Measurements from ENCODE around the gene SVOP.

SVOP gene

GRCh38 chr12:108928695-108929094 is 92.2 kb downstream of the SVOP start:
- Histone ChIP-seq H3K27me3 (ENCODE audit: insufficient read depth, poor library complexity, severe bottlenecking) (no peaks in the 10 kb centered on the region), H3K36me3 (ENCODE audit: low read depth) (no peaks in the 10 kb centered on the region), H3K4me3 (ENCODE audit: severe bottlenecking) (no peak overlapping the region), H3K9me3 (ENCODE audit: severe bottlenecking) (no peaks in the 10 kb centered on the region), H3K4me1 (ENCODE audit: insufficient read depth, poor library complexity, severe bottlenecking) (no peaks in the 10 kb centered on the region), H3K27ac (ENCODE audit: poor library complexity, severe bottlenecking) (no peak overlapping the region)
- ATAC-seq (ENCODE audit: low read depth) (no peak), DNase-seq (ENCODE audit: low spot score) (no peak)
- TF ChIP-seq CTCF (IDR thresholded peaks at IDR 0.05; ENCODE audit: poor library complexity, severe bottlenecking) = no peak

GRCh38 chr12:108922918-108923317 is 98.0 kb downstream of the SVOP start:
- Histone ChIP-seq H3K4me3 (ENCODE audit: severe bottlenecking) (no peak overlapping the region), H3K27ac (ENCODE audit: poor library complexity, severe bottlenecking) (no peak overlapping the region), H3K9me3 (ENCODE audit: severe bottlenecking) (no peaks in the 10 kb centered on the region), H3K27me3 (ENCODE audit: insufficient read depth, poor library complexity, severe bottlenecking) (no peaks in the 10 kb centered on the region), H3K36me3 (ENCODE audit: low read depth) (no peaks in the 10 kb centered on the region), H3K4me1 (ENCODE audit: insufficient read depth, poor library complexity, severe bottlenecking) (no peaks in the 10 kb centered on the region)
- DNase-seq (ENCODE audit: low spot score) (no peak), ATAC-seq (ENCODE audit: low read depth) (no peak)
- no peak for TF ChIP-seq CTCF (IDR thresholded peaks at IDR 0.05; ENCODE audit: poor library complexity, severe bottlenecking)

- TF ChIP-seq CTCF (IDR thresholded peaks at IDR 0.05; ENCODE audit: poor library complexity, severe bottlenecking) = no peak
- no peaks in the 10 kb centered on the region for H3K27me3 ChIP-seq (ENCODE audit: insufficient read depth, poor library complexity, severe bottlenecking)
- H3K27ac ChIP-seq (ENCODE audit: poor library complexity, severe bottlenecking) = no peak overlapping the region
- no peaks in the 10 kb centered on the region for H3K9me3 ChIP-seq (ENCODE audit: severe bottlenecking)
- DNase-seq (ENCODE audit: low spot score) (no peak), ATAC-seq (ENCODE audit: low read depth) (no peak)
- no peak overlapping the region for H3K4me3 ChIP-seq (ENCODE audit: severe bottlenecking)
- H3K36me3 ChIP-seq (ENCODE audit: low read depth) = no peaks in the 10 kb centered on the region
- no peaks in the 10 kb centered on the region for H3K4me1 ChIP-seq (ENCODE audit: insufficient read depth, poor library complexity, severe bottlenecking)
Observed at GRCh38 chr12:108921946-108922345, 98.9 kb downstream of the SVOP start.

- ATAC-seq (ENCODE audit: low read depth) = no peak
Observed at GRCh38 chr12:108918960-108919642, 101.8 kb downstream of the SVOP start.

More at GRCh38 chr12:108918960-108919642, 101.8 kb downstream of the SVOP start:
- H3K36me3 ChIP-seq (ENCODE audit: low read depth) = no peaks in the 10 kb centered on the region
- no peaks in the 10 kb centered on the region for H3K27me3 ChIP-seq (ENCODE audit: insufficient read depth, poor library complexity, severe bottlenecking)
- DNase-seq (ENCODE audit: low spot score) = no peak
- no peaks in the 10 kb centered on the region for H3K4me1 ChIP-seq (ENCODE audit: insufficient read depth, poor library complexity, severe bottlenecking)
- H3K4me3 ChIP-seq (ENCODE audit: severe bottlenecking) = no peak overlapping the region
- no peak overlapping the region for H3K27ac ChIP-seq (ENCODE audit: poor library complexity, severe bottlenecking)
- H3K9me3 ChIP-seq (ENCODE audit: severe bottlenecking) = no peaks in the 10 kb centered on the region
- no peak for TF ChIP-seq CTCF (IDR thresholded peaks at IDR 0.05; ENCODE audit: poor library complexity, severe bottlenecking)

Measured in RWPE2 (cell line).